K562 (cell line): ENCODE results near the gene GRIK3. TPM values are rescaled to one million over a fixed set of nuclear protein-coding genes. Genes with fewer than 3 reads are reported as not detected.
"Not testable (repeated sequence)": the region's sequence is repeated elsewhere in the genome, so short reads cannot be mapped to it uniquely, and the experiment has no call there.

Experiments used
- ATAC-seq: fragments of 200-7000 bp; cut with Tn5 transposase; 3 replicates; pipeline ENCODE4 v1.9.1; 2020; ENCODE audit warnings: moderate library complexity
- BruUV-seq: library from RNA; stranded (reverse); fragments of 400-500 nt; replicated peaks from 2 replicates; lab custom pipeline; 2021; lab: Mats Ljungman, UMichigan
- CTCF ChIA-PET: fragments of 300-600 bp; formaldehyde crosslinking; extraction: SDS; loops from one replicate; lab custom pipeline; 2021; ENCODE audit warnings: low intra/inter-chr PET ratio; lab: Yijun Ruan, JAX
- POLR2A ChIA-PET: fragments of 300-600, 350-650 bp; sonication (Branson Sonifier 250); formaldehyde crosslinking; extraction: SDS; loops from one replicate; lab custom pipeline; 2021; ENCODE audit warnings: antibody characterized with exemption, inconsistent platforms; lab: Yijun Ruan, JAX
- DNase-seq, 4 experiments: peaks; one replicate each; pipeline versions ENCODE4 v3.0.0 to v3.0.0-alpha.2; 2011 to 2018; ENCODE audit warnings: low spot score in 3 of 4, mixed read lengths in 3 of 4; ENCODE audit errors: extremely low read depth in 1 of 4
- FAIRE-seq: peaks from 2 replicates; lab custom pipeline; 2011; peaks lifted over from hg19 to GRCh38; lab: Jason Lieb, UNC
- H2AFZ ChIP-seq: 2 replicates; pipeline ENCODE4 v1.6.0; 2011; ENCODE audit warnings: low read depth, low read length, control low read depth, inconsistent platforms
- H3K27ac ChIP-seq: fragments of 200-600 bp; 3 replicates; pipeline ENCODE4 v1.8.0; 2011; ENCODE audit warnings: low read depth, mild to moderate bottlenecking, control low read depth, inconsistent platforms, low read length, moderate library complexity, mixed read lengths; ENCODE audit errors: extremely low read depth
- H3K27me3 ChIP-seq, 2 experiments: fragments of 300-600 bp in 1 of 2; 2 replicates in 1 of 2; 3 replicates in 1 of 2; pipeline versions ENCODE4 v1.6.0 to v1.8.0; 2011; ENCODE audit warnings: inconsistent platforms in 2 of 2, low read length in 2 of 2, mild to moderate bottlenecking in 1 of 2, mixed read lengths in 1 of 2, moderate library complexity in 1 of 2; ENCODE audit not compliant: control insufficient read depth in 2 of 2, insufficient read depth in 2 of 2
- H3K36me3 ChIP-seq: fragments of 300-600 bp; 3 replicates; pipeline ENCODE4 v1.8.0; 2011; ENCODE audit warnings: mild to moderate bottlenecking, low read length, inconsistent platforms; ENCODE audit not compliant: control insufficient read depth, insufficient read depth
- H3K4me1 ChIP-seq, 2 experiments: fragments of 200-600 bp in 1 of 2; replicated peaks in 1 of 2; 2 replicates in 1 of 2; 3 replicates in 1 of 2; pipeline versions ENCODE4 v1.5.1 to v1.8.0; 2011; ENCODE audit warnings: inconsistent platforms in 2 of 2, low read length in 2 of 2, mild to moderate bottlenecking in 1 of 2, mixed read lengths in 1 of 2, moderate library complexity in 1 of 2; ENCODE audit not compliant: control insufficient read depth in 2 of 2, insufficient read depth in 2 of 2
- H3K4me2 ChIP-seq: 2 replicates; pipeline ENCODE4 v1.6.1; 2011; ENCODE audit warnings: low read length, control low read depth, inconsistent platforms, mixed read lengths; ENCODE audit not compliant: insufficient read depth
- H3K4me3 ChIP-seq: fragments of 200-600 bp; sonication (generic), shearing (Covaris generic); 2 replicates; pipeline ENCODE4 v1.5.1; 2016; ENCODE audit warnings: control low read depth, inconsistent platforms
- H3K79me2 ChIP-seq: fragments of 200-600 bp; 3 replicates; pipeline ENCODE4 v1.8.0; 2011; ENCODE audit warnings: low read length, inconsistent platforms; ENCODE audit not compliant: control insufficient read depth, insufficient read depth
- H3K9ac ChIP-seq, 2 experiments: 2 replicates each; pipeline versions ENCODE4 v1.6.0 to v1.6.1; 2011; ENCODE audit warnings: low read depth in 2 of 2, low read length in 2 of 2, control low read depth in 1 of 2, inconsistent platforms in 1 of 2, mild to moderate bottlenecking in 1 of 2, mixed read lengths in 1 of 2; ENCODE audit not compliant: insufficient read depth in 1 of 2
- H3K9me1 ChIP-seq: one replicate; pipeline ENCODE4 v1.6.0; 2011; ENCODE audit warnings: inconsistent platforms, mild to moderate bottlenecking, low read length, moderate library complexity; ENCODE audit not compliant: control insufficient read depth, insufficient read depth
- H3K9me3 ChIP-seq: replicated peaks from 2 replicates; pipeline ENCODE4 v1.5.1; 2011; ENCODE audit warnings: low read depth, low read length, inconsistent platforms; ENCODE audit not compliant: control insufficient read depth, insufficient read depth
- H4K20me1 ChIP-seq: replicated peaks from 2 replicates; pipeline ENCODE4 v1.6.1; 2011; ENCODE audit warnings: low read length, inconsistent platforms, mixed read lengths; ENCODE audit not compliant: control insufficient read depth, insufficient read depth
- BCLAF1 ChIP-seq, 2 experiments: fragments of 450-650 bp in 1 of 2; IDR thresholded peaks; 2 replicates each; pipeline ENCODE4 v1.6.1; 2011 to 2017; ENCODE audit warnings: low read depth in 2 of 2, antibody characterized with exemption in 1 of 2, borderline replicate concordance in 1 of 2, low read length in 1 of 2, mild to moderate bottlenecking in 1 of 2, mixed read lengths in 1 of 2; ENCODE audit not compliant: control insufficient read depth in 1 of 2
- MECOM ChIP-seq: fragments of 250-450 bp; sonication (Bioruptor Pico); IDR thresholded peaks from 2 replicates; pipeline ENCODE4 v1.8.0; 2022; ENCODE audit warnings: inconsistent platforms
- WGBS: fragments of 100-300 bp; shearing (Covaris generic); methylation state at CpG from one replicate; pipeline ENCODE4 v1.1.6; 2016; ENCODE audit warnings: low coverage, mixed read lengths; ENCODE audit not compliant: insufficient coverage; ENCODE audit errors: missing lambda C conversion rate; 5-methylcytosine and 5-hydroxymethylcytosine counted together
- in situ Hi-C: fragments of 300-500 bp; cut with MboI; formaldehyde crosslinking; loops from 4 replicates; pipeline ENCODE4 v1.15.0; 2018; ENCODE audit warnings: inconsistent platforms, mixed read lengths
- intact Hi-C: fragments of 100-400 bp; cut with micrococcal nuclease; formaldehyde crosslinking; loops from 2 replicates; pipeline ENCODE4 v1.14.2; 2022
- polyA plus RNA-seq, 8 experiments: library from polyadenylated mRNA; depleted of rRNA in 4 of 8; stranded (reverse) in 5 of 8; unstranded in 3 of 8; fragments of >200 nt; fragmentation: Nextera tagmentation in 2 of 8; fragmentation: Illumina TruSeq in 1 of 8; extraction: Ambion mirVana in 2 of 8; extraction: Trizol in 1 of 8; gene quantifications; 2 replicates each; pipeline versions ENCODE4 v1.2.1 to v1.2.3, GENCODE V29; 2011 to 2014; ENCODE audit warnings: inconsistent platforms in 1 of 8, missing spikeins in 1 of 8
- total RNA-seq, 7 experiments: library from RNA; depleted of rRNA in 6 of 7; stranded (reverse); fragments of >200 nt in 6 of 7; fragmentation: Illumina TruSeq in 2 of 7; extraction: Trizol in 2 of 7; gene quantifications; 2 replicates each; pipeline versions ENCODE4 v1.2.1 to v1.2.3, GENCODE V29; 2011 to 2021; ENCODE audit warnings: low replicate concordance in 1 of 7
- TF ChIP-seq, protein P1 (sequence below), 3 experiments: IDR thresholded peaks in 2 of 3; conservative IDR thresholded peaks in 1 of 3; 2 replicates each; pipeline ENCODE4 v1.5.1; 2011 to 2012; ENCODE audit warnings: low read length in 3 of 3, mild to moderate bottlenecking in 3 of 3, control low read depth in 2 of 3, improper control_type of control experiment in 1 of 3, inconsistent platforms in 1 of 3, low read depth in 1 of 3, mixed read lengths in 1 of 3, moderate library complexity in 1 of 3; ENCODE audit not compliant: insufficient read depth in 2 of 3

Gene GRIK3
- total and polyA plus RNA-seq, 9 of the 15 experiments (the other 6 are each of a cell fraction or from before 2014, with no cell fraction given), result not detected

DNA sequence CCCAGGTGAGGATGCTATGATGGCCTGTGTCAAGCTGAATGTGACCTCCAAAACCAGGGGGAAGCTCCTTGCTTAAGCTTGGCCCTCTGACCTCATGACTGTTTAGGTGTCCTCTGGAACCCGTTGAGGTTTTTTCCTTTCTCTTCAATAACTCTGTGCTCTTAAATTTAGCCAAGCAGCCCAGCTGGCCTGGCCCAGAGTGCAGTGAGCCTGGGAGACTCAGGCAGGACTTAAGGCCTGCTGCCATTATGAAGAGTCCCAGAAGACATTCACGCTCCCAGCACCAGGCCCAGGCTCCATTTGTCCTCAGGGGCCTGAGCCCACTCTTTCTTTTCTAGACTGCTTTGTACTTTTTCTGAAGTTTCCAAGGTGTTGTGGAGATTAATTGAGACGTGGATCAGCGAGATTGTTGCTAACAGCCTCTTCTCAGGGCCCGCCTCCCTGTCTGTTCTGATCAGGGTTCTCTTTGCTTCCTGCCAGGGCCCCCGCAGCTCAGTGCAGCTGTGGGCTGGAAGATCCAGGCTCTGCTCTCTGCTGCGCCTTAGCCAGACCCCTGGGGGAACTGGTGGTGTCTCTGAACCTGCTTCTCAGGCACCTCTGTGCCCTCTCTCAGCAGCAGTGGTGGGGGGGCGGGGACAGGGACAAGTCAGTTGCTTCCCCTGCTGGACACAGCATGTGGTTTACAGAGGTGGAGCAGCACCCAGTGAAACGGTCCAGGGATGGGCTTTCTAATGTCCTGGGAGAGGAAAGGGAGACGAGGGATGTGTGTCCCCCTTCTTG lies 124.2 kb downstream of the GRIK3 start (continued):
- TF ChIP-seq BCLAF1 (IDR thresholded peaks at IDR 0.05; ENCODE audit: borderline replicate concordance in 1 of 2, control insufficient read depth in 1 of 2, low read depth in 2 of 2, low read length in 1 of 2) (no peak), MECOM (CRISPR knock-in tag) (no peak)
- TF ChIP-seq, protein P1, sequence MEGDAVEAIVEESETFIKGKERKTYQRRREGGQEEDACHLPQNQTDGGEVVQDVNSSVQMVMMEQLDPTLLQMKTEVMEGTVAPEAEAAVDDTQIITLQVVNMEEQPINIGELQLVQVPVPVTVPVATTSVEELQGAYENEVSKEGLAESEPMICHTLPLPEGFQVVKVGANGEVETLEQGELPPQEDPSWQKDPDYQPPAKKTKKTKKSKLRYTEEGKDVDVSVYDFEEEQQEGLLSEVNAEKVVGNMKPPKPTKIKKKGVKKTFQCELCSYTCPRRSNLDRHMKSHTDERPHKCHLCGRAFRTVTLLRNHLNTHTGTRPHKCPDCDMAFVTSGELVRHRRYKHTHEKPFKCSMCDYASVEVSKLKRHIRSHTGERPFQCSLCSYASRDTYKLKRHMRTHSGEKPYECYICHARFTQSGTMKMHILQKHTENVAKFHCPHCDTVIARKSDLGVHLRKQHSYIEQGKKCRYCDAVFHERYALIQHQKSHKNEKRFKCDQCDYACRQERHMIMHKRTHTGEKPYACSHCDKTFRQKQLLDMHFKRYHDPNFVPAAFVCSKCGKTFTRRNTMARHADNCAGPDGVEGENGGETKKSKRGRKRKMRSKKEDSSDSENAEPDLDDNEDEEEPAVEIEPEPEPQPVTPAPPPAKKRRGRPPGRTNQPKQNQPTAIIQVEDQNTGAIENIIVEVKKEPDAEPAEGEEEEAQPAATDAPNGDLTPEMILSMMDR (IDR thresholded peaks at IDR 0.05 in 2 of 3, conservative IDR thresholded peaks at IDR 0.05 in 1 of 3; ENCODE audit: insufficient read depth in 2 of 3, low read depth in 1 of 3, low read length in 3 of 3), result 0 out of 6 replicates have a peak, but pooled peaks of 1 of the 3 experiments have one; percentile 13

DNA sequence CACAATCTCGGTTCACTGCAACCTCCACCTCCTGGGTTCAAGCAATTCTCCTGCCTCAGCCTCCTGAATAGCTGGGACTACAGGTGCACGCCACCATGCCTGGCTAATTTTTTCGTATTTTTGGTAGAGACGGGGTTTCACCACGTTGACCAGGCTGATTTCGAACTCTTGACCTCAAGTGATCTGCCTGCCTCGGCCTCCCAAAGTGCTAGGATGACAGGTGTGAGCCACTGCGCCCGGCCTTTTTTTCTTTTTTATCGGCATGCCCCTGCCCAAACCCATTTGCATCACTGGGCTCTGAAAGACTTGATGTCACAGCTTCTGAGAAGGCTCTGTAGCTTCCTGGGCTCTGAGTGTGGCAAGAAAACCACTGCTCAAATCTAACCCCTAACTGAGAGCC lies 125.0 kb downstream of the GRIK3 start:
- DNase-seq, H3K9me1 ChIP-seq, H3K9me3 ChIP-seq, H4K20me1 ChIP-seq, H2AFZ ChIP-seq, intact Hi-C loops, ATAC-seq, H3K4me2 ChIP-seq, H3K9ac ChIP-seq, H3K4me1 ChIP-seq, CTCF ChIA-PET, H3K27ac ChIP-seq, H3K36me3 ChIP-seq, BruUV-seq, FAIRE-seq, H3K79me2 ChIP-seq, H3K4me3 ChIP-seq, in situ Hi-C loops: not testable (repeated sequence)
- POLR2A ChIA-PET, result interaction anchor here (0.6 kb wide), 1 partner anchor 57 kb away, joined by 3 read pairs; no protein-coding TSS in a partner anchor
- H3K27me3 ChIP-seq, result peaks cover 0 to 13% of the 10 kb centered on the region in 2 experiments; a peak in 2 of 5 replicates
- 0% methylated on average over 10 of the region's 10 CpGs for WGBS
